Measurements from ENCODE around the gene BLTP3A. TPM values are rescaled to one million over a fixed set of nuclear protein-coding genes. Genes with fewer than 3 reads are reported as not detected.
A peak's percentile ranks its signal among the peaks of the same experiment; 100 is the strongest.

The BLTP3A gene
- total RNA-seq, 1 experiment from 2014 or later = 18.7 TPM

DNA sequence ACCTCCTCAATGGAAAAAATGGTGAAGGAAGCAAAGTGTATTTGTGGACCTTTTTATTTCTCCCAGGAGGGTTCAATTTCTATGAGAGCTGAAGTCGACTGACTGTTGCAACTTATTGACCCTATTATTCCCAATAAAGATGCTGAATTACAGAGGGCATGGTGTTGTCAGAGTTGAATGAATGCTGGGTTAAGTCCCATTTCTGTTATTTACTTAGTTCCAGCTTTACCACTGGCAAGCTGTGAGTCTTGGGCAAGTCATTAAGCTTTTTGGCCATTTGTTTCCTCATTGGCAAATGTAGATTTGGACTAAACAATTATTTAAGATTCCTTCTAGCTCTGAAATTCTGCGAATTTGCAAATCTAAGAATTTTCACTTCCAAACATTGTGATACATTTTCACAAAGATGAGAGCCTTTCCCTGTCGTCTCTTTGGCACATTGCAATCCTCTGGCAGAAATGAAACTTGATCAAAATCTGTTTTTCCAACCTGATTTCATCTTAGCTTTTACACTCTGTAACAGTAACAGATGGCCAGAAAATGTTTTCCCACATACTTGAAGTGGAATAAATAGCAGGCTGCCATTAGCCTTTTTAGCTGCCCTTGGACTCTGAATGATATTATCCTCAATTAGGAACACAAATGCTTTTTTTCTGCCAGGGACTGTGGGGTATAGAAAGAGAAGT lies 21.3 kb downstream of the BLTP3A start:
- Mint-ChIP-seq H3K9me3 (no peaks in the 10 kb centered on the region), H3K27me3 (ENCODE audit: low read depth) (no peaks in the 10 kb centered on the region), H3K27ac (no peak overlapping the region), H3K4me1 (no peaks in the 10 kb centered on the region), H3K4me3 (no peak overlapping the region), H3K36me3 (no peaks in the 10 kb centered on the region)
- ATAC-seq = no peak
- DNase-seq (ENCODE audit: low spot score) = no peak
- TF ChIP-seq, protein P1, sequence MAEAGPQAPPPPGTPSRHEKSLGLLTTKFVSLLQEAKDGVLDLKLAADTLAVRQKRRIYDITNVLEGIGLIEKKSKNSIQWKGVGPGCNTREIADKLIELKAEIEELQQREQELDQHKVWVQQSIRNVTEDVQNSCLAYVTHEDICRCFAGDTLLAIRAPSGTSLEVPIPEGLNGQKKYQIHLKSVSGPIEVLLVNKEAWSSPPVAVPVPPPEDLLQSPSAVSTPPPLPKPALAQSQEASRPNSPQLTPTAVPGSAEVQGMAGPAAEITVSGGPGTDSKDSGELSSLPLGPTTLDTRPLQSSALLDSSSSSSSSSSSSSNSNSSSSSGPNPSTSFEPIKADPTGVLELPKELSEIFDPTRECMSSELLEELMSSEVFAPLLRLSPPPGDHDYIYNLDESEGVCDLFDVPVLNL (CRISPR knock-in tag; IDR thresholded peaks at IDR 0.05; ENCODE audit: borderline replicate concordance, low read depth) = no peak
- TF ChIP-seq ZNF138 (CRISPR knock-in tag; conservative IDR thresholded peaks at IDR 0.05) (no peak), SMAD4 (CRISPR knock-in tag; IDR thresholded peaks at IDR 0.05) (no peak), ZNF396 (CRISPR knock-in tag; IDR thresholded peaks at IDR 0.05; ENCODE audit: borderline replicate concordance) (no peak), ESRRA (CRISPR knock-in tag; IDR thresholded peaks at IDR 0.05; ENCODE audit: borderline replicate concordance) (no peak), CBFB (CRISPR knock-in tag; IDR thresholded peaks at IDR 0.05; ENCODE audit: low read depth) (no peak), IRF2 (CRISPR knock-in tag; IDR thresholded peaks at IDR 0.05; ENCODE audit: borderline replicate concordance, low read depth) (no peak), RELA (CRISPR knock-in tag; IDR thresholded peaks at IDR 0.05; ENCODE audit: borderline replicate concordance) (no peak)
- TF ChIP-seq, protein P2, sequence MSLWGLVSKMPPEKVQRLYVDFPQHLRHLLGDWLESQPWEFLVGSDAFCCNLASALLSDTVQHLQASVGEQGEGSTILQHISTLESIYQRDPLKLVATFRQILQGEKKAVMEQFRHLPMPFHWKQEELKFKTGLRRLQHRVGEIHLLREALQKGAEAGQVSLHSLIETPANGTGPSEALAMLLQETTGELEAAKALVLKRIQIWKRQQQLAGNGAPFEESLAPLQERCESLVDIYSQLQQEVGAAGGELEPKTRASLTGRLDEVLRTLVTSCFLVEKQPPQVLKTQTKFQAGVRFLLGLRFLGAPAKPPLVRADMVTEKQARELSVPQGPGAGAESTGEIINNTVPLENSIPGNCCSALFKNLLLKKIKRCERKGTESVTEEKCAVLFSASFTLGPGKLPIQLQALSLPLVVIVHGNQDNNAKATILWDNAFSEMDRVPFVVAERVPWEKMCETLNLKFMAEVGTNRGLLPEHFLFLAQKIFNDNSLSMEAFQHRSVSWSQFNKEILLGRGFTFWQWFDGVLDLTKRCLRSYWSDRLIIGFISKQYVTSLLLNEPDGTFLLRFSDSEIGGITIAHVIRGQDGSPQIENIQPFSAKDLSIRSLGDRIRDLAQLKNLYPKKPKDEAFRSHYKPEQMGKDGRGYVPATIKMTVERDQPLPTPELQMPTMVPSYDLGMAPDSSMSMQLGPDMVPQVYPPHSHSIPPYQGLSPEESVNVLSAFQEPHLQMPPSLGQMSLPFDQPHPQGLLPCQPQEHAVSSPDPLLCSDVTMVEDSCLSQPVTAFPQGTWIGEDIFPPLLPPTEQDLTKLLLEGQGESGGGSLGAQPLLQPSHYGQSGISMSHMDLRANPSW (CRISPR knock-in tag; conservative IDR thresholded peaks at IDR 0.05; ENCODE audit: low read depth) = no peak
- TF ChIP-seq, protein P3, sequence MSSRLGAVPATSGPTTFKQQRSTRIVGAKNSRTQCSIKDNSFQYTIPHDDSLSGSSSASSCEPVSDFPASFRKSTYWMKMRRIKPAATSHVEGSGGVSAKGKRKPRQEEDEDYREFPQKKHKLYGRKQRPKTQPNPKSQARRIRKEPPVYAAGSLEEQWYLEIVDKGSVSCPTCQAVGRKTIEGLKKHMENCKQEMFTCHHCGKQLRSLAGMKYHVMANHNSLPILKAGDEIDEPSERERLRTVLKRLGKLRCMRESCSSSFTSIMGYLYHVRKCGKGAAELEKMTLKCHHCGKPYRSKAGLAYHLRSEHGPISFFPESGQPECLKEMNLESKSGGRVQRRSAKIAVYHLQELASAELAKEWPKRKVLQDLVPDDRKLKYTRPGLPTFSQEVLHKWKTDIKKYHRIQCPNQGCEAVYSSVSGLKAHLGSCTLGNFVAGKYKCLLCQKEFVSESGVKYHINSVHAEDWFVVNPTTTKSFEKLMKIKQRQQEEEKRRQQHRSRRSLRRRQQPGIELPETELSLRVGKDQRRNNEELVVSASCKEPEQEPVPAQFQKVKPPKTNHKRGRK (CRISPR knock-in tag; IDR thresholded peaks at IDR 0.05; ENCODE audit: borderline replicate concordance) = no peak
- TF ChIP-seq, protein P4, sequence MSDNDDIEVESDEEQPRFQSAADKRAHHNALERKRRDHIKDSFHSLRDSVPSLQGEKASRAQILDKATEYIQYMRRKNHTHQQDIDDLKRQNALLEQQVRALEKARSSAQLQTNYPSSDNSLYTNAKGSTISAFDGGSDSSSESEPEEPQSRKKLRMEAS (CRISPR knock-in tag; IDR thresholded peaks at IDR 0.05) = no peak
- TF ChIP-seq, protein P5, sequence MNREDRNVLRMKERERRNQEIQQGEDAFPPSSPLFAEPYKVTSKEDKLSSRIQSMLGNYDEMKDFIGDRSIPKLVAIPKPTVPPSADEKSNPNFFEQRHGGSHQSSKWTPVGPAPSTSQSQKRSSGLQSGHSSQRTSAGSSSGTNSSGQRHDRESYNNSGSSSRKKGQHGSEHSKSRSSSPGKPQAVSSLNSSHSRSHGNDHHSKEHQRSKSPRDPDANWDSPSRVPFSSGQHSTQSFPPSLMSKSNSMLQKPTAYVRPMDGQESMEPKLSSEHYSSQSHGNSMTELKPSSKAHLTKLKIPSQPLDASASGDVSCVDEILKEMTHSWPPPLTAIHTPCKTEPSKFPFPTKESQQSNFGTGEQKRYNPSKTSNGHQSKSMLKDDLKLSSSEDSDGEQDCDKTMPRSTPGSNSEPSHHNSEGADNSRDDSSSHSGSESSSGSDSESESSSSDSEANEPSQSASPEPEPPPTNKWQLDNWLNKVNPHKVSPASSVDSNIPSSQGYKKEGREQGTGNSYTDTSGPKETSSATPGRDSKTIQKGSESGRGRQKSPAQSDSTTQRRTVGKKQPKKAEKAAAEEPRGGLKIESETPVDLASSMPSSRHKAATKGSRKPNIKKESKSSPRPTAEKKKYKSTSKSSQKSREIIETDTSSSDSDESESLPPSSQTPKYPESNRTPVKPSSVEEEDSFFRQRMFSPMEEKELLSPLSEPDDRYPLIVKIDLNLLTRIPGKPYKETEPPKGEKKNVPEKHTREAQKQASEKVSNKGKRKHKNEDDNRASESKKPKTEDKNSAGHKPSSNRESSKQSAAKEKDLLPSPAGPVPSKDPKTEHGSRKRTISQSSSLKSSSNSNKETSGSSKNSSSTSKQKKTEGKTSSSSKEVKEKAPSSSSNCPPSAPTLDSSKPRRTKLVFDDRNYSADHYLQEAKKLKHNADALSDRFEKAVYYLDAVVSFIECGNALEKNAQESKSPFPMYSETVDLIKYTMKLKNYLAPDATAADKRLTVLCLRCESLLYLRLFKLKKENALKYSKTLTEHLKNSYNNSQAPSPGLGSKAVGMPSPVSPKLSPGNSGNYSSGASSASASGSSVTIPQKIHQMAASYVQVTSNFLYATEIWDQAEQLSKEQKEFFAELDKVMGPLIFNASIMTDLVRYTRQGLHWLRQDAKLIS (CRISPR knock-in tag; IDR thresholded peaks at IDR 0.05; ENCODE audit: borderline replicate concordance) = no peak
- POLR2A ChIA-PET = interaction anchor here (0.6 kb wide), 1 partner anchor 77 kb away, joined by 5 read pairs; no protein-coding TSS in a partner anchor
- CTCF ChIA-PET = interaction anchor here (0.9 kb wide), 1 partner anchor 42 kb away, joined by 5 read pairs; no protein-coding TSS in a partner anchor

DNA sequence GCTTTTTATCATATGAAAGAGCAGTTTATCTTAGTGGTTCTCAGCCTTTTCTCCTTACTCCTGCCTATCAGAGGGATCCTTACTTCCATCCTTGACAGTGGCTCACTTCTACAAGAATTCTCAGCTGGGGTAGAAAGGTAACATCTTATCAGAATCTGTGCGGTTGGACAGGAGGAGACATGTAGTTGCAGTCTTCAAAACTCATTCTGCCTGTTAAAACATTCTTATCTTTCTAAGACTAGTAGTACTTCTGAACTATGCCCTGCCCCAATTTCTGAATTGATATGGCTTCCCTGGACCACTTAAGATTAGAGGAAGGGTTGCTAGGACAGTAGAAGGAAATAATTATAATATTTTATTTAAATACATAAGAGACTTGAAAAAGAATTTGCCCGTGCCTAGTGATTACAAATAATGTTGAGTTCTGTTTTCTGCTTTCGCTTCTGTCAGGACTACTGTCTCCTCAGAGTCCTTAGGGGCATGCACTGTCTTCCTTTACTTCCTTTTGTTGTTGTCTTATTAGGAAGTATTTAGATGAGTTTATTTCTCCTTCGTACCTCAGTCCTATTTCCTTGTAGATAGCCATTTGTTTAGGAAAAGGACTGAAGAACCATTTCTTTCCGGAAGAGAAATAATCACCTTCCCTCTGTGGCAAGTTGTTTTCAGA lies 24.9 kb downstream of the BLTP3A start:
- H3K27ac Mint-ChIP-seq = peak overlapping the region; percentile 69
- ATAC-seq (no peak), DNase-seq (ENCODE audit: low spot score) (no peak)
- ChIA-PET POLR2A (no interaction called here), CTCF (no interaction called here)
- no peak overlapping the region for H3K4me3 Mint-ChIP-seq
- H3K4me1 Mint-ChIP-seq = 0 out of 2 replicates have a peak, but pooled peaks cover 2% of the 10 kb centered on the region
- H3K27me3 Mint-ChIP-seq (ENCODE audit: low read depth) = no peaks in the 10 kb centered on the region
- H3K36me3 Mint-ChIP-seq = peaks cover 4% of the 10 kb centered on the region; the same call in 1 of the 2 replicates
- no peaks in the 10 kb centered on the region for H3K9me3 Mint-ChIP-seq
- TF ChIP-seq, protein P6, sequence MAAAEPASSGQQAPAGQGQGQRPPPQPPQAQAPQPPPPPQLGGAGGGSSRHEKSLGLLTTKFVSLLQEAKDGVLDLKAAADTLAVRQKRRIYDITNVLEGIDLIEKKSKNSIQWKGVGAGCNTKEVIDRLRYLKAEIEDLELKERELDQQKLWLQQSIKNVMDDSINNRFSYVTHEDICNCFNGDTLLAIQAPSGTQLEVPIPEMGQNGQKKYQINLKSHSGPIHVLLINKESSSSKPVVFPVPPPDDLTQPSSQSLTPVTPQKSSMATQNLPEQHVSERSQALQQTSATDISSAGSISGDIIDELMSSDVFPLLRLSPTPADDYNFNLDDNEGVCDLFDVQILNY (CRISPR knock-in tag; IDR thresholded peaks at IDR 0.05) = no peak
- TF ChIP-seq, protein P7, sequence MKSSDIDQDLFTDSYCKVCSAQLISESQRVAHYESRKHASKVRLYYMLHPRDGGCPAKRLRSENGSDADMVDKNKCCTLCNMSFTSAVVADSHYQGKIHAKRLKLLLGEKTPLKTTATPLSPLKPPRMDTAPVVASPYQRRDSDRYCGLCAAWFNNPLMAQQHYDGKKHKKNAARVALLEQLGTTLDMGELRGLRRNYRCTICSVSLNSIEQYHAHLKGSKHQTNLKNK (CRISPR knock-in tag; IDR thresholded peaks at IDR 0.05) = no peak
- TF ChIP-seq, protein P3 (CRISPR knock-in tag; IDR thresholded peaks at IDR 0.05; ENCODE audit: borderline replicate concordance) = no peak

Data from WTC11 (cell line).